Measurements from ENCODE around the gene PICALM.

Gene PICALM

GRCh38 chr11:86068951-86069407 lies at the start of gene PICALM:
PICALM (minus strand) TSS chr11:86069084; CDS start chr11:86068780, 304 bp downstream.
- no peak for TF ChIP-seq CTCF (IDR thresholded peaks at IDR 0.05; ENCODE audit: low read depth, low read length)
- H3K4me3 ChIP-seq (ENCODE audit: low read depth, low read length): peak within 1 kb of the TSS; percentile 93

- no peak for TF ChIP-seq CTCF (IDR thresholded peaks at IDR 0.05; ENCODE audit: low read depth, low read length)
- H3K4me3 ChIP-seq (ENCODE audit: low read depth, low read length): no peak overlapping the region
Observed at GRCh38 chr11:86118253-86118652, 49.4 kb upstream of the PICALM start.

GRCh38 chr11:86117712-86118063 lies 48.8 kb upstream of the PICALM start:
- H3K4me3 ChIP-seq (ENCODE audit: low read depth, low read length): no peak overlapping the region
- no peak for TF ChIP-seq CTCF (IDR thresholded peaks at IDR 0.05; ENCODE audit: low read depth, low read length)

- TF ChIP-seq CTCF (IDR thresholded peaks at IDR 0.05; ENCODE audit: low read depth, low read length): no peak
- H3K4me3 ChIP-seq (ENCODE audit: low read depth, low read length): no peak overlapping the region
Observed at GRCh38 chr11:86117001-86117711, 48.3 kb upstream of the PICALM start.

- TF ChIP-seq CTCF (IDR thresholded peaks at IDR 0.05; ENCODE audit: low read depth, low read length): no peak
- no peak overlapping the region for H3K4me3 ChIP-seq (ENCODE audit: low read depth, low read length)
Observed at GRCh38 chr11:86116386-86116726, 47.5 kb upstream of the PICALM start.

- no peak for TF ChIP-seq CTCF (IDR thresholded peaks at IDR 0.05; ENCODE audit: low read depth, low read length)
- H3K4me3 ChIP-seq (ENCODE audit: low read depth, low read length): no peak overlapping the region
Observed at GRCh38 chr11:86115542-86116385, 46.9 kb upstream of the PICALM start.

Data from WI38 (cell line).